Hepatocyte (in vitro differentiated cells): ENCODE measurements around the gene CBLIF. TPM values are rescaled to one million over a fixed set of nuclear protein-coding genes. Genes with fewer than 3 reads are reported as not detected.

Source experiments
- DNase-seq: peaks from one replicate; pipeline ENCODE4 v3.0.0-alpha.2; 2016; ENCODE audit warnings: low spot score
- H2AFZ ChIP-seq: fragments of 200-600 bp; sonication (generic); 2 replicates; pipeline ENCODE4 v1.6.0; 2016; ENCODE audit warnings: antibody characterized with exemption, mild to moderate bottlenecking
- H3K27ac ChIP-seq: fragments of 200-600 bp; sonication (generic); 2 replicates; pipeline ENCODE4 v1.5.1; 2016; ENCODE audit warnings: mild to moderate bottlenecking
- H3K27me3 ChIP-seq: fragments of 200-600 bp; sonication (generic); 2 replicates; pipeline ENCODE4 v1.6.1; 2016
- H3K36me3 ChIP-seq: fragments of 200-600 bp; sonication (generic); replicated peaks from 2 replicates; pipeline ENCODE4 v1.5.1; 2016; ENCODE audit warnings: low read depth; ENCODE audit not compliant: insufficient read depth
- H3K4me1 ChIP-seq: fragments of 200-600 bp; sonication (generic); 2 replicates; pipeline ENCODE4 v1.5.1; 2016; ENCODE audit warnings: mild to moderate bottlenecking, moderate library complexity; ENCODE audit not compliant: insufficient read depth
- H3K4me2 ChIP-seq: fragments of 200-600 bp; sonication (generic); 2 replicates; pipeline ENCODE4 v1.6.0; 2016
- H3K4me3 ChIP-seq: fragments of 200-600 bp; sonication (generic); 2 replicates; pipeline ENCODE4 v1.5.1; 2016; ENCODE audit warnings: mild to moderate bottlenecking
- H3K79me2 ChIP-seq: fragments of 200-600 bp; sonication (generic); 2 replicates; pipeline ENCODE4 v1.6.0; 2017; ENCODE audit warnings: mild to moderate bottlenecking
- H3K9me2 ChIP-seq: fragments of 200-600 bp; sonication (generic); replicated peaks from 2 replicates; pipeline ENCODE4 v1.6.0; 2017; ENCODE audit warnings: mild to moderate bottlenecking; ENCODE audit not compliant: insufficient read depth
- H3K9me3 ChIP-seq: fragments of 200-600 bp; sonication (generic); 2 replicates; pipeline ENCODE4 v1.5.1; 2016; ENCODE audit warnings: low read depth, mild to moderate bottlenecking
- H4K20me1 ChIP-seq: fragments of 200-600 bp; sonication (generic); 2 replicates; pipeline ENCODE4 v1.6.0; 2016; ENCODE audit warnings: mild to moderate bottlenecking; ENCODE audit not compliant: insufficient read depth, poor library complexity, severe bottlenecking
- EZH2 ChIP-seq: fragments of 200-600 bp; sonication (generic); IDR thresholded peaks from 2 replicates; pipeline ENCODE4 v1.6.1; 2016; ENCODE audit warnings: antibody characterized with exemption, mild to moderate bottlenecking, borderline replicate concordance
- EZH2phosphoT487 ChIP-seq: fragments of 200-600 bp; sonication (generic); IDR thresholded peaks from one replicate; pipeline ENCODE4 v1.6.1; 2018; ENCODE audit warnings: antibody characterized with exemption, mild to moderate bottlenecking, low read depth, moderate library complexity; ENCODE audit not compliant: unreplicated experiment, severe bottlenecking
- WGBS: methylation state at CpG from one replicate; pipeline ENCODE4 v1.1.6; 2016; ENCODE audit warnings: low lambda C conversion rate; ENCODE audit errors: missing lambda C conversion rate; 5-methylcytosine and 5-hydroxymethylcytosine counted together
- polyA plus RNA-seq: library from polyadenylated mRNA; unstranded; fragments of >200 nt; fragmentation: Nextera tagmentation; extraction: Ambion mirVana; gene quantifications from 2 replicates; pipeline ENCODE4 v1.2.1, GENCODE V29; 2016
- total RNA-seq: library from RNA; depleted of rRNA; stranded (reverse); fragments of >200 nt; gene quantifications from 2 replicates; pipeline ENCODE4 v1.2.3, GENCODE V29; 2014
- TF ChIP-seq, protein P1 (sequence below): fragments of 200-600 bp; sonication (generic); IDR thresholded peaks from 2 replicates; pipeline ENCODE4 v1.5.1; 2016; ENCODE audit warnings: antibody characterized with exemption, mild to moderate bottlenecking; ENCODE audit not compliant: poor library complexity

Gene CBLIF
- total and polyA plus RNA-seq, 2 experiments from 2014 or later: 45.2 to 60.8 TPM

DNA sequence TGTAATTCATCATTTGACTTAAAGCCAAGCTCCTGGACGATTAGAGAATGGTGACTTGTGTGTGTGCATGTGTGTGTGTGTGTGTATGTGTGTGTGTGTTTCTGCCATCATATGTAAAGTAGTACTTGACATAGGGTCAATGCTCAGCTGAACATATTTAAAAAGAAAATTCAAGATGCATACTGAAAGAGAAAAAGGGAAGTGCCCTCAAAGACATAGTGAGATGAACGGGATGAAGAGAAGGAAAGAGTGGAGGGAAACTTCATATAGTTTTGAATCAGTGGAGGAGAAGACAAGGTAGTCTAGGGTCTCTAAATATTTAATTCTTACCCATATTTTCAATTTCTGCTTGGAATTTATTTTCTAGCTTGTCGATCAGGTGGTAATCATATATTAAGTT is 17.0 kb upstream of the CBLIF start:
- no peaks in the 10 kb centered on the region for H3K36me3 ChIP-seq
- no peaks in the 10 kb centered on the region for H3K9me3 ChIP-seq
- no peaks in the 10 kb centered on the region for H3K27me3 ChIP-seq
- no peak overlapping the region for H3K4me3 ChIP-seq
- H2AFZ ChIP-seq: no peak overlapping the region
- H4K20me1 ChIP-seq: no peaks in the 10 kb centered on the region
- H3K27ac ChIP-seq: no peak overlapping the region
- 88% methylated on average over 3 of the region's 3 CpGs for WGBS
- DNase-seq: no peak
- H3K4me1 ChIP-seq: no peaks in the 10 kb centered on the region
- H3K4me2 ChIP-seq: no peak overlapping the region
- H3K79me2 ChIP-seq: no peaks in the 10 kb centered on the region
- no peaks in the 10 kb centered on the region for H3K9me2 ChIP-seq
- TF ChIP-seq, protein P1, sequence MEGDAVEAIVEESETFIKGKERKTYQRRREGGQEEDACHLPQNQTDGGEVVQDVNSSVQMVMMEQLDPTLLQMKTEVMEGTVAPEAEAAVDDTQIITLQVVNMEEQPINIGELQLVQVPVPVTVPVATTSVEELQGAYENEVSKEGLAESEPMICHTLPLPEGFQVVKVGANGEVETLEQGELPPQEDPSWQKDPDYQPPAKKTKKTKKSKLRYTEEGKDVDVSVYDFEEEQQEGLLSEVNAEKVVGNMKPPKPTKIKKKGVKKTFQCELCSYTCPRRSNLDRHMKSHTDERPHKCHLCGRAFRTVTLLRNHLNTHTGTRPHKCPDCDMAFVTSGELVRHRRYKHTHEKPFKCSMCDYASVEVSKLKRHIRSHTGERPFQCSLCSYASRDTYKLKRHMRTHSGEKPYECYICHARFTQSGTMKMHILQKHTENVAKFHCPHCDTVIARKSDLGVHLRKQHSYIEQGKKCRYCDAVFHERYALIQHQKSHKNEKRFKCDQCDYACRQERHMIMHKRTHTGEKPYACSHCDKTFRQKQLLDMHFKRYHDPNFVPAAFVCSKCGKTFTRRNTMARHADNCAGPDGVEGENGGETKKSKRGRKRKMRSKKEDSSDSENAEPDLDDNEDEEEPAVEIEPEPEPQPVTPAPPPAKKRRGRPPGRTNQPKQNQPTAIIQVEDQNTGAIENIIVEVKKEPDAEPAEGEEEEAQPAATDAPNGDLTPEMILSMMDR: no peak
- TF ChIP-seq EZH2phosphoT487 (no peak), EZH2 (no peak)

DNA sequence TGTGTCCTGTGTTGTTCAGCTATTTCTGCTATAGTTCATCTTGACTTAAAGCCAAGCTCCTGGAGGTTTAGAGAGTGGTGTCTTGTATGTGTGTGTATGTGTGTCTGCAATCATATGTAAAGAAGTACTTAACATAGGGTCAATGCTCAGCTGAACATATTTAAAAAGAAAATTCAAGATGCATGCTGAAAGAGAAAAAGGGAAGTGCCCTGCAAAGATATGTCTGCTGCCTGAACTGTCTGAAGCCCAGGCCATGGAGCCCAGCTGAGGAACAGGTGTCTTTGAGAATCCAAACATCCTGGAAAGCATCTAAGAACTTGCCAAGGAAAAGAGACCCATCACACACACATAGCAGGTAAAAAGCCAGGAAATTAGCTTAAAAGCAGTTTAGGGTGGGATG is 14.4 kb upstream of the CBLIF start:
- Histone ChIP-seq H2AFZ (no peak overlapping the region), H3K4me2 (no peak overlapping the region), H3K79me2 (no peaks in the 10 kb centered on the region), H3K27me3 (no peaks in the 10 kb centered on the region), H4K20me1 (no peaks in the 10 kb centered on the region), H3K9me3 (no peaks in the 10 kb centered on the region), H3K4me1 (no peaks in the 10 kb centered on the region), H3K36me3 (no peaks in the 10 kb centered on the region), H3K27ac (no peak overlapping the region), H3K9me2 (no peaks in the 10 kb centered on the region), H3K4me3 (no peak overlapping the region)
- TF ChIP-seq, protein P1: no peak
- no peak for TF ChIP-seq EZH2phosphoT487
- no peak for TF ChIP-seq EZH2
- no peak for DNase-seq

DNA sequence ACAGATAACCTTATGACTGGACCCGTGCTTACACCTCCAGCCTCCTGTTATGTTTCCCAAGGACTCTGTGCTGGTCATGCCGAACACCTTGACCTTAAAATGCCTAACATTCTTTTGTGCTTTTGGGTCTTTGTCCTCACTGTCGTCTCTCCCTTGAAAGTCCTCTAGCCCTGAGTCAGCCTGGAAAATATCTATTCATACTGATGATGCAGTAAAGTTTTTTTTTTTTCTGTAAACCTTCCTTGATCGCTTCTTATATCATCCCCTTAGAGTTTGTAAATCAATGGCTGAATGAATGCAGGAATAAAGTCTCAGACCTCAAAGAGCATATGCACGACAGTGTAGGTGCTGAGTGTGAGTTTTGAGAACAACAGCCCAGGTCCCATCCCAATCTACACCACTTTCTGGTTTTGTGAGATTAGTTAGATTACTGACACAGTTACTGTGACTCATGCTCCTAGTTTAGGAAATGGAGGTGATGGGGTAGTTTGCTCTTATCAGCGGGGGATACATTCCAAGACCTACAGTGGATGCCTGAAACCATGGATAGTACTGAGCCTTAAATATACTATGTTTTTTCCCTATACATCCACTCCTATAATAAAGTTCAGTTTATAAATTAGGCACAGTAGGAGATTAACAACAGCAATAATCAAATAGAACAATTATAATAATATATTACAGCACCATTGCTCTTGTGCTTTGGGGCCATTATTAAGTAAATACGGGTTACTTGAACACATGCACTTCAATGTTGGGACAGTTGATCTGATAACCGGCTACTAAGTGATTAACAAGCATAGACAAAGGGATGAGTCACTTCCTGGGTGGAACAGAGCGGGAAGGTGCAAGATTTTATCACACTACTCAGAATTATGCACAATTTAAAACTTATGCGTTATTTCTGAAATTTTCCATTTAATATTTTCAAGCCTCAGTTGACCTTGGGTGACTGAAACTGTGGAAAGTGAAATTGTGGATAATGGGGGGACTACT is 12.4 kb upstream of the CBLIF start:
- Histone ChIP-seq H3K9me2 (no peaks in the 10 kb centered on the region), H4K20me1 (no peaks in the 10 kb centered on the region), H2AFZ (no peak overlapping the region), H3K27me3 (no peaks in the 10 kb centered on the region), H3K4me2 (no peak overlapping the region), H3K4me3 (no peak overlapping the region), H3K79me2 (no peaks in the 10 kb centered on the region), H3K27ac (no peak overlapping the region), H3K36me3 (no peaks in the 10 kb centered on the region), H3K9me3 (no peaks in the 10 kb centered on the region), H3K4me1 (no peaks in the 10 kb centered on the region)
- no peak for DNase-seq
- TF ChIP-seq EZH2phosphoT487 (no peak), EZH2 (no peak)
- TF ChIP-seq, protein P1: no peak
- 62% methylated on average over 10 of the region's 10 CpGs for WGBS
